Measurements from ENCODE around the gene APBA3. TPM values are rescaled to one million over a fixed set of nuclear protein-coding genes. Genes with fewer than 3 reads are reported as not detected.
A peak's percentile ranks its signal among the peaks of the same experiment; 100 is the strongest.

The APBA3 gene, protein sequence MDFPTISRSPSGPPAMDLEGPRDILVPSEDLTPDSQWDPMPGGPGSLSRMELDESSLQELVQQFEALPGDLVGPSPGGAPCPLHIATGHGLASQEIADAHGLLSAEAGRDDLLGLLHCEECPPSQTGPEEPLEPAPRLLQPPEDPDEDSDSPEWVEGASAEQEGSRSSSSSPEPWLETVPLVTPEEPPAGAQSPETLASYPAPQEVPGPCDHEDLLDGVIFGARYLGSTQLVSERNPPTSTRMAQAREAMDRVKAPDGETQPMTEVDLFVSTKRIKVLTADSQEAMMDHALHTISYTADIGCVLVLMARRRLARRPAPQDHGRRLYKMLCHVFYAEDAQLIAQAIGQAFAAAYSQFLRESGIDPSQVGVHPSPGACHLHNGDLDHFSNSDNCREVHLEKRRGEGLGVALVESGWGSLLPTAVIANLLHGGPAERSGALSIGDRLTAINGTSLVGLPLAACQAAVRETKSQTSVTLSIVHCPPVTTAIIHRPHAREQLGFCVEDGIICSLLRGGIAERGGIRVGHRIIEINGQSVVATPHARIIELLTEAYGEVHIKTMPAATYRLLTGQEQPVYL
- total RNA-seq, result 39.9 and 49.4 TPM in 2 replicates
- 29.4 and 34.3 TPM in 2 replicates for polyA plus RNA-seq

GRCh38 chr19:3761382-3762129 is at the start of gene APBA3:
APBA3 (minus strand) TSS chr19:3761692; CDS start chr19:3760264, 1,428 bp downstream.
- peaks cover 3% of the 10 kb centered on the region for H3K27me3 ChIP-seq
- peak; percentile 91 to 94 for DNase-seq (ENCODE audit: low read depth in 1 of 2, low spot score in 1 of 2)
- H3K9me3 ChIP-seq (ENCODE audit: low read depth), result no peaks in the 10 kb centered on the region
- TF ChIP-seq CTCF (IDR thresholded peaks at IDR 0.05; ENCODE audit: low read depth, low read length), result peak; percentile 70
- no peaks in the 10 kb centered on the region for H3K36me3 ChIP-seq
- H3K27ac ChIP-seq, result peak within 1 kb of the TSS; percentile 95
- peak within 1 kb of the TSS; percentile 87 for H3K4me3 ChIP-seq
- no peaks in the 10 kb centered on the region for H3K4me1 ChIP-seq (ENCODE audit: low read depth)

DNA sequence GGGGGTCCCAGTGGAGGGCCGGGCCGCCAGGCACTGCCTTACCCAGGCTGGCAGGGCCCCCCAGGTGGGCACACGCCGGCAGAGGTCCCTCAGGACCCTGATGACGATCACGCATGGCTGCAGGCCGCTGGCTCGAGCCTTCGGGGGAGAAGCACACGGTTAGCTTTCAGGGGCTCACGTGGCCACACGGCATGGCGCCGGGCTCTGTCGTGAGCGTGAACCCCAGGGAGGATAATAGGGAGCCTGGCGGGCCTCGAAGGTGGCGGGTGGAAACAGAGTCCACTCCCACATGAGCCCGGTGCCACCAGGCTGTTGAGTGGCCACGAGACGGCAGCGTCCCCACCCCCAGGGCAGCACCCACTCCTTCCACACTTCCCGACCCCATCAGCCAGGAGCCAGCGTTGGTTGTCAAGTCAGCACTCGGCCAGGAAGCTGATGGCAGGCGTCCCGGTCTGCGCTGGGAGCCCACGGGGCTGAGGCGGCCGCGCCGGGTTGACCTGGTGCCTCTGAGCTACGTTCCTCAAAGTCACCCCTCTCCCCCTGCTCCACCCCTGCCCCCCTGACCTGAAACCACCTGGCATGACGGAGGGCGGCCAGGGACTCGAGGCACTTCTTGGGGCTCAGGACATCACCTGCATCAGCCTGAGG is 49.3 kb upstream of the APBA3 start:
- H3K27me3 ChIP-seq, result no peaks in the 10 kb centered on the region
- no peak overlapping the region for H3K27ac ChIP-seq
- no peaks in the 10 kb centered on the region for H3K9me3 ChIP-seq (ENCODE audit: low read depth)
- H3K4me1 ChIP-seq (ENCODE audit: low read depth), result no peaks in the 10 kb centered on the region
- no peak overlapping the region for H3K4me3 ChIP-seq
- no peak for TF ChIP-seq CTCF (IDR thresholded peaks at IDR 0.05; ENCODE audit: low read depth, low read length)
- no peaks in the 10 kb centered on the region for H3K36me3 ChIP-seq
- no peak for DNase-seq (ENCODE audit: low read depth in 1 of 2, low spot score in 1 of 2)

DNA sequence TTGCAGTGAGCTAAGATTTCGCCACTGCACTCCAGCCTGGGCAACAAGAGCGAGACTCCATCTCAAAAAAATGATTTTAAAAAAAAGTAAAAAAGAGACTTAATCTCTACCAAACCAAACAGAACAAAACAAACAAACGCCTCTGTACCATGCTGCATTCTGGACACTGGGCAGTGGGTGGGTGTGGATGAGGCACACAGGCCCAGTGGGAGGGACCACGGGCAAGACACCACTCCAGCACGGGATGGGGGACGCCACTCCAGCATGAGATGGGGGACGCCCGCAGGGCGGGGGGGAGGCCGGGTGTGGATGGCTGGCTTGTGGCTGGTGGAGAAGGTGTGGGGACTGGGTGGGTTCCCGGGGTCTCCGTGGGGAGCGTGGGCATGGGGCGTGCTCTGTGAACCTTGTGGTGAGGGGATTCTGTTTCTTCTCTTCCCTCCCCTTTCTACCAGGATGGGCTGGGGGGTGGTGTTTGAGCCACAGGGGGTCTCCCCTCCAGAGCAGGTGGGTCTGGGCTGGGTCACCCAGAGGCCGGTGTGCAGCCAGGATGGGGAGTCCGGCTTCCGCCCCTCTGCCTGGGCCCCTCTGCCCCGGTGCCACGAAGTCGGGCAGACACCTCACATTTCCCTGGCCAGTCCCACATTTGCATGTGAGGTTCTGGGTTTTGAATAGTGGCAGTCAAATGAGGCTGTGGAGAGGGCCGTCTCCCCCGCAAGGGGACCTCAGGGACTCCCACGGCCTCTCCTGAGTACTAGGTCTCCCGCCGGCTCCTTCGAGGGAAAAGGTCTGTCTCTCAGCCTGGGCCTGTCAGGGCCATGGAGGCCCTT is 48.6 kb upstream of the APBA3 start:
- DNase-seq (ENCODE audit: low read depth in 1 of 2, low spot score in 1 of 2), result no peak
- H3K27me3 ChIP-seq, result no peaks in the 10 kb centered on the region
- TF ChIP-seq CTCF (IDR thresholded peaks at IDR 0.05; ENCODE audit: low read depth, low read length), result no peak

DNA sequence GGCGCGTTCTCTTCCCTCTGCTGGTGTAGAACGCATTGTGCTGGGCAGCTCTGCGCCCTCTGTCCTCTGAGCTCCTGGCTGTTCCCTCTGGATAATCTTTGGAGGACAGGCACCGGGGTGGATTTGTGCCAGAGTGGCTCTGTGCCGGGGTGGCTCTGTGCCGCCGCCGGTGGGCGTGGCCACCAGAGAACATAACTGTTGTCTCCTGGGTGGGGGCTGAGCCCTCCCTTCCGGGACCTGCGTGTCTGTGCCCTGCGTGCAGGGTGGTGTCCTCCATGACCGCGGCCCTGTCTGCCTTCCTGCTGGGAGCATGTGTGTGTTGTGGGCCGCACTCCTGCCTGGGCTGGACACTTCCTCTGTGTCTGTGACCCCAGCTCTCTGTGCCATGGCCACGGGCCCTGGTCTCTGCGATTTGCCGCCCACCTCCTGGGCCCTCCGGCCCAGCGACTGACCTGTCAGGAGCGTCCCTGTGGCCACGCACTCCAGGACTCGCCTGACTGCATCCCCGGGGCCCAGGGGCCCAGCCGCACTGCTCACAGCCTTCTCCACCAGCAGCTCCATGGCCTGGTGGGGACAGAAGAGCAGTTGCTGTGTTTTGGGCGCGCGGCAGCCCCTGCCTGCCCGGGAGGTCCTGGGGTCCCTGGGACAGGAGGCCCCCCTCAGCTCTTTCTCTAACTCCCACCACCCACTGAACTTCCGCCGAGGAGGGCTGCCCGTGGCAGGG is 47.1 kb upstream of the APBA3 start:
- no peaks in the 10 kb centered on the region for H3K4me1 ChIP-seq (ENCODE audit: low read depth)
- no peaks in the 10 kb centered on the region for H3K9me3 ChIP-seq (ENCODE audit: low read depth)
- no peak for DNase-seq (ENCODE audit: low read depth in 1 of 2, low spot score in 1 of 2)
- TF ChIP-seq CTCF (IDR thresholded peaks at IDR 0.05; ENCODE audit: low read depth, low read length), result no peak
- H3K27me3 ChIP-seq, result no peaks in the 10 kb centered on the region
- no peak overlapping the region for H3K4me3 ChIP-seq
- H3K27ac ChIP-seq, result no peak overlapping the region
- H3K36me3 ChIP-seq, result no peaks in the 10 kb centered on the region

More for the DNA sequence above, 48.6 kb upstream of the APBA3 start:
- H3K27ac ChIP-seq, result no peak overlapping the region
- no peaks in the 10 kb centered on the region for H3K9me3 ChIP-seq (ENCODE audit: low read depth)
- no peaks in the 10 kb centered on the region for H3K4me1 ChIP-seq (ENCODE audit: low read depth)
- H3K36me3 ChIP-seq, result no peaks in the 10 kb centered on the region
- no peak overlapping the region for H3K4me3 ChIP-seq

All from cardiac muscle cell (in vitro differentiated cells and primary cell).